Gastrocnemius medialis (tissue), 4 donors: ENCODE measurements around the gene RGS21. TPM values are rescaled to one million over a fixed set of nuclear protein-coding genes. Genes with fewer than 3 reads are reported as not detected.

Experiments
- ATAC-seq, 2 donors: fragments of 150-250 bp; one replicate each; pipeline ENCODE4 v1.9.1; 2016
- DNase-seq, 2 donors: peaks; one replicate each; pipeline ENCODE4 v3.0.0-alpha.2; 2019
- H3K27ac ChIP-seq, 4 donors: fragments of 200-600 bp; sonication (generic); 1 replicate in 1 of 4; 2 replicates in 3 of 4; pipeline ENCODE4 v1.5.1; 2016 to 2018; ENCODE audit warnings: mild to moderate bottlenecking in 2 of 4, moderate library complexity in 1 of 4
- H3K27me3 ChIP-seq, 3 donors: fragments of 200-600 bp; sonication (generic) in 2 of 3; 1 replicate in 1 of 3; 2 replicates in 2 of 3; pipeline versions ENCODE4 v1.5.1 to v1.6.0; 2016 to 2019; ENCODE audit warnings: mild to moderate bottlenecking in 1 of 3, moderate library complexity in 1 of 3
- H3K36me3 ChIP-seq, 2 donors: fragments of 200-600 bp; sonication (generic) in 1 of 2; one replicate each; pipeline ENCODE4 v1.5.1; 2017 to 2018
- H3K4me1 ChIP-seq, 2 donors: fragments of 200-600 bp; sonication (generic) in 1 of 2; one replicate each; pipeline ENCODE4 v1.5.1; 2016 to 2017; ENCODE audit warnings: mild to moderate bottlenecking in 2 of 2
- H3K4me3 ChIP-seq, 4 donors: fragments of 200-600 bp; sonication (generic) in 3 of 4; 1 replicate in 1 of 4; 2 replicates in 3 of 4; pipeline ENCODE4 v1.5.1; 2016 to 2019; ENCODE audit warnings: mild to moderate bottlenecking in 2 of 4
- H3K9me3 ChIP-seq, 3 donors: fragments of 200-600 bp; sonication (generic) in 2 of 3; 1 replicate in 1 of 3; 2 replicates in 2 of 3; pipeline ENCODE4 v1.5.1; 2016 to 2019
- POLR2A ChIP-seq, 2 donors: fragments of 450-650 bp; IDR thresholded peaks; one replicate each; pipeline ENCODE4 v1.6.1; 2017; ENCODE audit warnings: antibody characterized with exemption in 2 of 2, mild to moderate bottlenecking in 2 of 2, moderate library complexity in 2 of 2
- in situ Hi-C, 4 donors: fragments of 200-750 bp; cut with MboI; loops; one replicate each; pipeline versions ENCODE4 v1.15.0 to v1.8.0; 2017; ENCODE audit warnings: low sequenced_read_pairs in 4 of 4
- intact Hi-C: fragments of 100-400 bp; cut with DNase I; formaldehyde crosslinking; loops from one replicate; pipeline ENCODE4 v1.15.1; 2023; ENCODE audit warnings: low total_unique reads
- total RNA-seq, 4 donors: library from RNA; depleted of rRNA; stranded (reverse); fragments of >200 nt; gene quantifications; one replicate each; pipeline versions ENCODE4 v1.1.0 to v1.2.3, GENCODE V29; 2016
- TF ChIP-seq, protein P1 (sequence below), 5 experiments: fragments of 450-650 bp in 3 of 5; fragments of 200-600 bp in 2 of 5; sonication (generic) in 2 of 5; IDR thresholded peaks in 4 of 5; conservative IDR thresholded peaks in 1 of 5; 1 replicate in 4 of 5; 2 replicates in 1 of 5; pipeline ENCODE4 v1.5.1; 2016 to 2019; ENCODE audit warnings: antibody characterized with exemption in 5 of 5, mild to moderate bottlenecking in 3 of 5, moderate library complexity in 3 of 5

Gene RGS21
- total RNA-seq = not detected

DNA sequence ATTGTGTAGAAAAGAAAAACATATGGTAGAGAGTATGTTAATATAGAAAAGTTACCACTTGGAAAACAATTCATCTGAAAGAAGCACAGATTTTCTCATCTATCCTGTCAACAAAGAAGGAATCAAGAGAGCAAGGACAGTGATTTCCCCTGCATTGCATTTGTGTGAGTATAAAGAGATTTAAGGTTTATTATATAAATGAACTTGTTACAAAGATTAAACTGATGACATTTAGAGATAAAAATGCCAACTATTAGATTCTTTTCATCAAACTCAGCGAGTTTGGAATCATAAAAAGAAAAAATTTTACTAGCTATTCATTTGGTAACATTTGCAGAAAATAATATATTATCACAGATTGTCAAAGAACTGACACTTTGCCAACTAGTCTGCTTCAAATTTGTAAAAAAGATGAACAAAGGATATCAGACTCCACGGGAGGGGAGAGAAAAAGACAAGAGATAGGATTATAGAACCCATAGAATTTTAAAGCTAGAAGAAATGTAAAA is at the start of gene RGS21:
RGS21 (plus strand) TSS at position 51 of the 509 bp plus-strand sequence. CDS start 26,045 bp downstream, outside the sequence.
- TF ChIP-seq, protein P1, sequence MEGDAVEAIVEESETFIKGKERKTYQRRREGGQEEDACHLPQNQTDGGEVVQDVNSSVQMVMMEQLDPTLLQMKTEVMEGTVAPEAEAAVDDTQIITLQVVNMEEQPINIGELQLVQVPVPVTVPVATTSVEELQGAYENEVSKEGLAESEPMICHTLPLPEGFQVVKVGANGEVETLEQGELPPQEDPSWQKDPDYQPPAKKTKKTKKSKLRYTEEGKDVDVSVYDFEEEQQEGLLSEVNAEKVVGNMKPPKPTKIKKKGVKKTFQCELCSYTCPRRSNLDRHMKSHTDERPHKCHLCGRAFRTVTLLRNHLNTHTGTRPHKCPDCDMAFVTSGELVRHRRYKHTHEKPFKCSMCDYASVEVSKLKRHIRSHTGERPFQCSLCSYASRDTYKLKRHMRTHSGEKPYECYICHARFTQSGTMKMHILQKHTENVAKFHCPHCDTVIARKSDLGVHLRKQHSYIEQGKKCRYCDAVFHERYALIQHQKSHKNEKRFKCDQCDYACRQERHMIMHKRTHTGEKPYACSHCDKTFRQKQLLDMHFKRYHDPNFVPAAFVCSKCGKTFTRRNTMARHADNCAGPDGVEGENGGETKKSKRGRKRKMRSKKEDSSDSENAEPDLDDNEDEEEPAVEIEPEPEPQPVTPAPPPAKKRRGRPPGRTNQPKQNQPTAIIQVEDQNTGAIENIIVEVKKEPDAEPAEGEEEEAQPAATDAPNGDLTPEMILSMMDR (IDR thresholded peaks at IDR 0.05 in 4 of 5, conservative IDR thresholded peaks at IDR 0.05 in 1 of 5) = no peak
- no peak for TF ChIP-seq POLR2A (IDR thresholded peaks at IDR 0.05)
- Histone ChIP-seq H3K36me3 (no peaks in the 10 kb centered on the region), H3K4me3 (no peak within 1 kb of the TSS), H3K9me3 (no peaks in the 10 kb centered on the region), H3K27me3 (no peaks in the 10 kb centered on the region), H3K4me1 (no peaks in the 10 kb centered on the region), H3K27ac (no peak within 1 kb of the TSS)
- ATAC-seq (no peak), DNase-seq (no peak)
- intact Hi-C loops (no loop called here), in situ Hi-C loops (no loop called here)

DNA sequence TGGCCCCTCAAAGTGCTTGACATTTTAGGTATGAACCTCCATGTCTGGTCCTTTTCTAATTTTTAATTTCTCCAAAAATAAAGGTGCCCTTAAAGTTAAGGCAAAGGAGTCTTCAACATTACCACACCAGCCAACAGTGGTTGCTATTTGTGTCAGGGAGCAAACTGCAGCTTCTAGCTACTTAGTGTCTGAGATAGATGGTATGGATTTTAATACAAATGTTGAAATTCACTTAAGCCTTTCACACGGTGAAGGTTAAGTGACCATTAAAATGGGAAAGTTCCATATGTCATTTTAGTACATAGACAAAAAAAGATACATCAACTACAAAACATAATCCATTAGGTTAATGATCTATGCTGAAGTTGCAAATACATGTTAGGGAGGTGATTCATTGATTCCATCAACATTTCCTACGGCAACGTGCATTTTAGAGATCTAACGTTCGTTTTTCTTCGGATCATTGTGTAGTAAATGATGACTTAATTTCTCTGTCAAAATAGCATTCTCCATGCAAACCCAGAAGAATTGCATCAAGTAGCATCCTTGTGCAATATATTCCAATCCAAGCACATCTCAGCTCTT is 48.2 kb upstream of the RGS21 start:
- intact Hi-C loops = no loop called here
- H3K4me3 ChIP-seq = no peak overlapping the region
- DNase-seq = no peak
- no peaks in the 10 kb centered on the region for H3K36me3 ChIP-seq
- H3K9me3 ChIP-seq = no peaks in the 10 kb centered on the region
- ATAC-seq = no peak
- no peaks in the 10 kb centered on the region for H3K4me1 ChIP-seq
- H3K27ac ChIP-seq = no peak overlapping the region
- in situ Hi-C loops = no loop called here
- no peaks in the 10 kb centered on the region for H3K27me3 ChIP-seq
- TF ChIP-seq, protein P1 (IDR thresholded peaks at IDR 0.05 in 4 of 5, conservative IDR thresholded peaks at IDR 0.05 in 1 of 5) = no peak
- TF ChIP-seq POLR2A (IDR thresholded peaks at IDR 0.05) = no peak

GRCh38 chr1:192270398-192270797 is 46.4 kb upstream of the RGS21 start:
- DNase-seq = no peak
- no peaks in the 10 kb centered on the region for H3K9me3 ChIP-seq
- no peak overlapping the region for H3K27ac ChIP-seq
- H3K4me3 ChIP-seq = no peak overlapping the region
- no peaks in the 10 kb centered on the region for H3K4me1 ChIP-seq
- TF ChIP-seq POLR2A (IDR thresholded peaks at IDR 0.05) = no peak
- TF ChIP-seq, protein P1 (IDR thresholded peaks at IDR 0.05 in 4 of 5, conservative IDR thresholded peaks at IDR 0.05 in 1 of 5) = no peak
- H3K36me3 ChIP-seq = no peaks in the 10 kb centered on the region
- no peaks in the 10 kb centered on the region for H3K27me3 ChIP-seq
- ATAC-seq = no peak
- intact Hi-C loops (no loop called here), in situ Hi-C loops (no loop called here)

DNA sequence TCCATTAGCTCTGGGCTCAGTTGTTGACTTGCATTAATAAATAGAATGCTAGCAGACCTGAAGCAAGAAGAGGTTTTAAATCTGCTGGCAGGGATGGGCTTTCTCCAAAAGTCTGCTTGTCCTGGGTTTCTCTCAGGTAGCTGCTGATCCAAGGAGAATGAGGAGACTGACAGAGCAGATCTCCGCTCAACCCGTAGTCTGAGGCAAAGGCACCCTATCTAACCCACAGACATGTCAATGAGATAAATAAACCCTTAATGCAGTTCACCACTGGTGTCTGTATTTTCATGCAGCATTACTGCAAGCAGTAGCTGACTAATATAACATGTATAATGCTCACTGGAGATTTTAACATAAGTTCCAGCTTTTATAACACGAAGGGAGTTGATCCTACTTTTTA is 44.1 kb upstream of the RGS21 start:
- Histone ChIP-seq H3K4me1 (no peaks in the 10 kb centered on the region), H3K9me3 (no peaks in the 10 kb centered on the region), H3K4me3 (no peak overlapping the region), H3K36me3 (no peaks in the 10 kb centered on the region), H3K27me3 (no peaks in the 10 kb centered on the region), H3K27ac (no peak overlapping the region)
- DNase-seq (no peak), ATAC-seq (no peak)
- in situ Hi-C loops (no loop called here), intact Hi-C loops (no loop called here)
- no peak for TF ChIP-seq POLR2A (IDR thresholded peaks at IDR 0.05)
- TF ChIP-seq, protein P1 (IDR thresholded peaks at IDR 0.05 in 4 of 5, conservative IDR thresholded peaks at IDR 0.05 in 1 of 5) = no peak

- in situ Hi-C loops = no loop called here
- Histone ChIP-seq H3K36me3 (no peaks in the 10 kb centered on the region), H3K27ac (no peak overlapping the region), H3K4me1 (no peaks in the 10 kb centered on the region), H3K27me3 (no peaks in the 10 kb centered on the region), H3K4me3 (no peak overlapping the region), H3K9me3 (no peaks in the 10 kb centered on the region)
- no peak for ATAC-seq
- TF ChIP-seq, protein P1 (IDR thresholded peaks at IDR 0.05 in 4 of 5, conservative IDR thresholded peaks at IDR 0.05 in 1 of 5) = no peak
- TF ChIP-seq POLR2A (IDR thresholded peaks at IDR 0.05) = no peak
- intact Hi-C loops = no loop called here
- DNase-seq = no peak
These were observed 42.2 kb upstream of the RGS21 start for GRCh38 chr1:192274588-192274987.
